Glomerular endothelial cell (primary cell): Measurements from ENCODE around the gene DGCR2. TPM values are rescaled to one million over a fixed set of nuclear protein-coding genes. Genes with fewer than 3 reads are reported as not detected.

ENCODE experiments used
- DNase-seq: peaks from one replicate; pipeline ENCODE4 v3.0.0-alpha.2; 2011; ENCODE audit warnings: low read depth, low spot score; ENCODE audit errors: extremely low read depth
- total RNA-seq: library from RNA; depleted of rRNA; stranded (reverse); fragments of >200 nt; gene quantifications from 2 replicates; pipeline ENCODE4 v1.2.3, GENCODE V29; 2015

Gene DGCR2
- total RNA-seq, 1 donor from 2014 or later: 60.9 TPM

- no peak for DNase-seq
These were observed 11.1 kb downstream of the DGCR2 start for GRCh38 chr22:19111140-19111539.

- DNase-seq: no peak
These were observed 11.6 kb downstream of the DGCR2 start for GRCh38 chr22:19110646-19111045.

- no peak for DNase-seq
These were observed 12.2 kb downstream of the DGCR2 start for GRCh38 chr22:19110064-19110458.

- DNase-seq: no peak
These were observed 12.8 kb downstream of the DGCR2 start for GRCh38 chr22:19109198-19110063.

- no peak for DNase-seq
These were observed 13.4 kb downstream of the DGCR2 start for GRCh38 chr22:19108807-19109197.

- no peak for DNase-seq
These were observed 14.5 kb downstream of the DGCR2 start for GRCh38 chr22:19107730-19108074.

GRCh38 chr22:19106886-19107729 lies 15.1 kb downstream of the DGCR2 start:
- no peak for DNase-seq

GRCh38 chr22:19105867-19106802 lies 16.1 kb downstream of the DGCR2 start:
- no peak for DNase-seq

- DNase-seq: no peak
These were observed 16.8 kb downstream of the DGCR2 start for GRCh38 chr22:19105456-19105855.

GRCh38 chr22:19103880-19104821 lies 18.1 kb downstream of the DGCR2 start:
- DNase-seq: no peak

GRCh38 chr22:19098157-19098556 lies 24.1 kb downstream of the DGCR2 start:
- DNase-seq: no peak

GRCh38 chr22:19097518-19097917 lies 24.7 kb downstream of the DGCR2 start:
- DNase-seq: no peak

GRCh38 chr22:19096555-19096954 lies 25.7 kb downstream of the DGCR2 start:
- no peak for DNase-seq

- no peak for DNase-seq
These were observed 27.7 kb downstream of the DGCR2 start for GRCh38 chr22:19094393-19094997.

- DNase-seq: no peak
These were observed 29.5 kb downstream of the DGCR2 start for GRCh38 chr22:19092725-19093124.

GRCh38 chr22:19090586-19091127 lies 31.6 kb downstream of the DGCR2 start:
- DNase-seq: no peak

GRCh38 chr22:19090183-19090582 lies 32.0 kb downstream of the DGCR2 start:
- no peak for DNase-seq

- no peak for DNase-seq
These were observed 33.2 kb downstream of the DGCR2 start for GRCh38 chr22:19088866-19089595.
